Measurements from ENCODE around the gene CCIN.

CCIN gene

GRCh38 chr9:36194326-36195000 is 25.3 kb downstream of the CCIN start:
- Histone ChIP-seq H3K9me2 (replicated peaks; ENCODE audit: insufficient read depth, low read length) (no peaks in the 10 kb centered on the region), H2AFZ (ENCODE audit: low read depth, low read length, severe bottlenecking) (no peak overlapping the region), H3K36me3 (ENCODE audit: low read length) (peaks cover 13% of the 10 kb centered on the region; the same call in 1 of the 2 replicates), H3K27ac (ENCODE audit: low read depth, low read length) (no peak overlapping the region), H3K9ac (ENCODE audit: low read length) (no peak overlapping the region), H3K4me3 (ENCODE audit: insufficient read depth, low read length, poor library complexity, severe bottlenecking) (no peak overlapping the region), H3F3A (ENCODE audit: insufficient read depth) (no peaks in the 10 kb centered on the region; the same call in 1 of the 2 replicates), H3K27me3 (ENCODE audit: low read length) (no peaks in the 10 kb centered on the region), H3K79me2 (ENCODE audit: insufficient read depth, low read length) (peaks cover 69% of the 10 kb centered on the region), H3K4me2 (ENCODE audit: low read depth, low read length, poor library complexity, severe bottlenecking) (no peak overlapping the region), H4K20me1 (ENCODE audit: low read depth, low read length) (peaks cover 43% of the 10 kb centered on the region), H3K9me3 (ENCODE audit: insufficient read depth, low read length) (no peaks in the 10 kb centered on the region)
- TF ChIP-seq EZH2phosphoT487 (conservative IDR thresholded peaks at IDR 0.05; ENCODE audit: low read length), result no peak
- TF ChIP-seq, protein P1, sequence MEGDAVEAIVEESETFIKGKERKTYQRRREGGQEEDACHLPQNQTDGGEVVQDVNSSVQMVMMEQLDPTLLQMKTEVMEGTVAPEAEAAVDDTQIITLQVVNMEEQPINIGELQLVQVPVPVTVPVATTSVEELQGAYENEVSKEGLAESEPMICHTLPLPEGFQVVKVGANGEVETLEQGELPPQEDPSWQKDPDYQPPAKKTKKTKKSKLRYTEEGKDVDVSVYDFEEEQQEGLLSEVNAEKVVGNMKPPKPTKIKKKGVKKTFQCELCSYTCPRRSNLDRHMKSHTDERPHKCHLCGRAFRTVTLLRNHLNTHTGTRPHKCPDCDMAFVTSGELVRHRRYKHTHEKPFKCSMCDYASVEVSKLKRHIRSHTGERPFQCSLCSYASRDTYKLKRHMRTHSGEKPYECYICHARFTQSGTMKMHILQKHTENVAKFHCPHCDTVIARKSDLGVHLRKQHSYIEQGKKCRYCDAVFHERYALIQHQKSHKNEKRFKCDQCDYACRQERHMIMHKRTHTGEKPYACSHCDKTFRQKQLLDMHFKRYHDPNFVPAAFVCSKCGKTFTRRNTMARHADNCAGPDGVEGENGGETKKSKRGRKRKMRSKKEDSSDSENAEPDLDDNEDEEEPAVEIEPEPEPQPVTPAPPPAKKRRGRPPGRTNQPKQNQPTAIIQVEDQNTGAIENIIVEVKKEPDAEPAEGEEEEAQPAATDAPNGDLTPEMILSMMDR (IDR thresholded peaks at IDR 0.05; ENCODE audit: insufficient read depth, low read length, poor library complexity, severe bottlenecking), result no peak

GRCh38 chr9:36204906-36205547 is 35.8 kb downstream of the CCIN start:
- H3F3A ChIP-seq (ENCODE audit: insufficient read depth), result no peaks in the 10 kb centered on the region; the same call in 1 of the 2 replicates
- H3K9ac ChIP-seq (ENCODE audit: low read length), result no peak overlapping the region
- H4K20me1 ChIP-seq (ENCODE audit: low read depth, low read length), result peaks cover 17% of the 10 kb centered on the region
- H3K4me3 ChIP-seq (ENCODE audit: insufficient read depth, low read length, poor library complexity, severe bottlenecking), result no peak overlapping the region
- no peak overlapping the region for H3K4me2 ChIP-seq (ENCODE audit: low read depth, low read length, poor library complexity, severe bottlenecking)
- no peak for TF ChIP-seq EZH2phosphoT487 (conservative IDR thresholded peaks at IDR 0.05; ENCODE audit: low read length)
- TF ChIP-seq, protein P1 (IDR thresholded peaks at IDR 0.05; ENCODE audit: insufficient read depth, low read length, poor library complexity, severe bottlenecking), result no peak
- H3K79me2 ChIP-seq (ENCODE audit: insufficient read depth, low read length), result peaks cover 65% of the 10 kb centered on the region
- no peaks in the 10 kb centered on the region for H3K9me3 ChIP-seq (ENCODE audit: insufficient read depth, low read length)
- H2AFZ ChIP-seq (ENCODE audit: low read depth, low read length, severe bottlenecking), result no peak overlapping the region
- peaks cover 65% of the 10 kb centered on the region for H3K36me3 ChIP-seq (ENCODE audit: low read length)
- no peaks in the 10 kb centered on the region for H3K27me3 ChIP-seq (ENCODE audit: low read length)
- H3K27ac ChIP-seq (ENCODE audit: low read depth, low read length), result no peak overlapping the region
- no peaks in the 10 kb centered on the region for H3K9me2 ChIP-seq (replicated peaks; ENCODE audit: insufficient read depth, low read length)

DNA sequence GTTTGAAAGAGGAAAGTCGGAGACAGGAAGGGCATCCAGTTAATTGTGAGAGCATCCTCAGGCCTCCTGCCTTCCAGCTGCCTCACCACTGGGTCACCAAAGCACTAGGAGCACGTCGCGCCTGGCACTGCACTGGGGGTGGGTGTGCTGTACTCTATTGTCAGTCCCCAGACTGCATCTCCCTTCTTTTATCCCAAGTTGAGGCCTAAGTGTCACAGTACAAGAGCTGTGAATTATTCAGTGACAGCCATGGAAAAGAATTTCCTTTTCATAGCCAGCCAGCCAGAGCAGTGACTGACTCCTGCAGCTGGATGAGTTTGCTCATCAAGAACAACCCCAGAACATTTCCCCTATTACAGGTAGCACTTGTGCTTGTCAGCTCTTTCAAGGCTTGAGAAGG is 37.8 kb downstream of the CCIN start:
- Histone ChIP-seq H3K4me3 (ENCODE audit: insufficient read depth, low read length, poor library complexity, severe bottlenecking) (no peak overlapping the region), H3K9me2 (replicated peaks; ENCODE audit: insufficient read depth, low read length) (no peaks in the 10 kb centered on the region), H3K36me3 (ENCODE audit: low read length) (peaks cover 64% of the 10 kb centered on the region), H2AFZ (ENCODE audit: low read depth, low read length, severe bottlenecking) (no peak overlapping the region), H3K27ac (ENCODE audit: low read depth, low read length) (no peak overlapping the region), H3K4me2 (ENCODE audit: low read depth, low read length, poor library complexity, severe bottlenecking) (no peak overlapping the region), H4K20me1 (ENCODE audit: low read depth, low read length) (peaks cover 21% of the 10 kb centered on the region; the same call in 1 of the 2 replicates), H3F3A (ENCODE audit: insufficient read depth) (peaks cover 3% of the 10 kb centered on the region; the same call in 1 of the 2 replicates), H3K79me2 (ENCODE audit: insufficient read depth, low read length) (peaks cover 76% of the 10 kb centered on the region), H3K9me3 (ENCODE audit: insufficient read depth, low read length) (no peaks in the 10 kb centered on the region), H3K9ac (ENCODE audit: low read length) (no peak overlapping the region), H3K27me3 (ENCODE audit: low read length) (no peaks in the 10 kb centered on the region)
- TF ChIP-seq, protein P1 (IDR thresholded peaks at IDR 0.05; ENCODE audit: insufficient read depth, low read length, poor library complexity, severe bottlenecking), result no peak
- TF ChIP-seq EZH2phosphoT487 (conservative IDR thresholded peaks at IDR 0.05; ENCODE audit: low read length), result no peak
